GM12873 (cell line): ENCODE measurements around the gene GDPGP1.
A peak's percentile ranks its signal among the peaks of the same experiment; 100 is the strongest.

ENCODE experiments used
- TF ChIP-seq, protein P1 (sequence below): IDR thresholded peaks from 2 replicates; pipeline ENCODE4 v1.5.1; 2012; ENCODE audit warnings: low read depth, mild to moderate bottlenecking, moderate library complexity, low read length, control low read depth; ENCODE audit not compliant: insufficient read depth; ENCODE audit errors: missing control alignments

GDPGP1 gene

DNA sequence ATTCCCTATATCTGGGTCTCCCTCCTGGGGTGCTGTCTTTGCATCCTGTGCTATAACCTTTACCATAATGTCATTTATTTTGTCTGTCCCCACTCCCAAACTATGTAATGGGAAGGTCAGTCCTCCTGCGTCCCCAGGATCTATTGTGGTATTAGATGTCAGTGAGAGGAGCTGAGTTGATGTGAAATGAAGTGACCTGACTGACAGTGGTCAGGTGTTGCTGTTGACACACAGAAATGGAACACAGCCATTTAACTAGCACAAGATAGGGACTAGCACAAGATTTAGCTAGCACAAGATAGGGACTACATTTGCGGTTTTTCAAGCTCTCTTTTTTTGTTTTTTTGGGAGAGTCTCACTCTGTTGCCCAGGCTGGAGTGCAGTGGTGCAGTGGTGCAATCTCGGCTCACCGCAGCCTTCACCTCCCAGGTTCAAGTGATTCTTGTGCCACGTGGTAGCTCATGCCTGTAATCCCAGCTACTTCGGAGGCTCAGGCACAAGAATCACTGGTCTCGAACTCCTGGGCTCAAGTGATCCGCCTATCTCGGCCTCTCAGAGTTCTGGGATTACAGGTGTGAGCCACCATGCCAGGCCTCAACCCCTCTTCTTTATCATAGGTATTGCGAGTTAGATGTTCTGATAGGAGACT, 36.6 kb downstream of the GDPGP1 start:
- TF ChIP-seq, protein P1, sequence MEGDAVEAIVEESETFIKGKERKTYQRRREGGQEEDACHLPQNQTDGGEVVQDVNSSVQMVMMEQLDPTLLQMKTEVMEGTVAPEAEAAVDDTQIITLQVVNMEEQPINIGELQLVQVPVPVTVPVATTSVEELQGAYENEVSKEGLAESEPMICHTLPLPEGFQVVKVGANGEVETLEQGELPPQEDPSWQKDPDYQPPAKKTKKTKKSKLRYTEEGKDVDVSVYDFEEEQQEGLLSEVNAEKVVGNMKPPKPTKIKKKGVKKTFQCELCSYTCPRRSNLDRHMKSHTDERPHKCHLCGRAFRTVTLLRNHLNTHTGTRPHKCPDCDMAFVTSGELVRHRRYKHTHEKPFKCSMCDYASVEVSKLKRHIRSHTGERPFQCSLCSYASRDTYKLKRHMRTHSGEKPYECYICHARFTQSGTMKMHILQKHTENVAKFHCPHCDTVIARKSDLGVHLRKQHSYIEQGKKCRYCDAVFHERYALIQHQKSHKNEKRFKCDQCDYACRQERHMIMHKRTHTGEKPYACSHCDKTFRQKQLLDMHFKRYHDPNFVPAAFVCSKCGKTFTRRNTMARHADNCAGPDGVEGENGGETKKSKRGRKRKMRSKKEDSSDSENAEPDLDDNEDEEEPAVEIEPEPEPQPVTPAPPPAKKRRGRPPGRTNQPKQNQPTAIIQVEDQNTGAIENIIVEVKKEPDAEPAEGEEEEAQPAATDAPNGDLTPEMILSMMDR: no peak

- TF ChIP-seq, protein P1: no peak
Observed at GRCh38 chr15:90271459-90272166, 37.6 kb downstream of the GDPGP1 start.

- TF ChIP-seq, protein P1: peak; percentile 63
Observed at GRCh38 chr15:90286678-90287077, 52.7 kb downstream of the GDPGP1 start.

GRCh38 chr15:90287101-90287500, 53.1 kb downstream of the GDPGP1 start:
- TF ChIP-seq, protein P1: no peak

DNA sequence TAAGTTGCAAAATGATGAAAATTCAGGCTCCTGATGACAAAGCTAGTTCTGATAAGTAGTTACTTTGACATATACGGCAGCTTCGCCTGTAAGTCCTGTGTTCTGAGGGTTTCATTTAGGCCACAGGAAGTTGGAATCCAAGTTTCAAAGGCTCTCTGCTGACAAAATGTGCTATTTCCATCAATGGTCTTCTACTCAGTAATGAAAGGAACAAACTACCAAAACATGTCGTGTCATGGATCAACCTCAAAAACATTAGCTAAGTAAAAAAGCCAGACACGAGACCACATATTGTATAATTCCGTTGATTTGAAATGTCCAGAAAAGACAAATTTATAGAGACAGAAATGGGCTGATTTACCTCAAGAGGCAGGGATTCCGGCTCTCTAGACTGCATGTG, 53.9 kb downstream of the GDPGP1 start:
- TF ChIP-seq, protein P1: no peak

GRCh38 chr15:90291679-90292356, 57.8 kb downstream of the GDPGP1 start:
- TF ChIP-seq, protein P1: no peak
